ENCODE results near the gene TMEM190. TPM values are rescaled to one million over a fixed set of nuclear protein-coding genes. Genes with fewer than 3 reads are reported as not detected.

The TMEM190 gene
- total and polyA plus RNA-seq, 7 experiments from 2014 or later = not detected

DNA sequence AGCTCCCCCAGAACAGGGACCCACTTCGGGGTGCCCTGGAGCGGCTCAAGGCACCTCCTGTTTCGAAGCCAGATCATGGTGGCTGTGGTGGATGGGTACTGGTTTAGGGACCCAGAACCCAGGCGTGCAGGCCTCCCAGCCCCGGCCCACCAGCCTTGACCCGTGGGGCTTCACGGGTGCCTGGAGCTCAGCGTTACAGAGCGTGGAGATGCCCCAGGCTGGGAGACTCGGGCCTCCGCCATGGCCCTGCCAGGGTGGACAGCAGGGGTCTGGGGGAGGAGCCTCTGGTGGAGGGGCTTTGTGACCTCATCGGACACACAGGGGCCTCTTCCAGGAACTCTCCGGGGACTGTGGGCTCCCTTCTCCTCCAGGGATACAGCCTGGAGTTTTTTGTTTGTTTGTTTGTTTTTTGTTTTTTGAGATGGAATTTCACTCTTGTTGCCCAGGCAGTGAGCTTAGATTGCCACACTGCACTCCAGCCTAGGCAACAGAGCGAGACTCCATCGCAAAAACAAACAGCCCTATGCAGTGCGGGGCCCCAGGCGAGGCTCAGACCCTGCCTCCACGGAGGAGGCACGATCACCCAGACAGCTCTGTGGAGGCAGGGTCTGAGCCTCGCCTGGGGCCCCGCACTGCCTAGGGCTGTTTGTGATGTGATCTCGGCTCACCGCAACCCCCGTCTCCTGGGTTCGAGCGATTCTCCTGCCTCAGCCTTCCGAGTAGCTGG lies 13.5 kb upstream of the TMEM190 start, which contains the start of gene GARIN5B:
TSS of gene GARIN5B (minus strand) at position 271 of the 727 bp plus-strand sequence. CDS start at position 77, 194 bp downstream.
- no peaks in the 10 kb centered on the region for H3K9me3 Mint-ChIP-seq

DNA sequence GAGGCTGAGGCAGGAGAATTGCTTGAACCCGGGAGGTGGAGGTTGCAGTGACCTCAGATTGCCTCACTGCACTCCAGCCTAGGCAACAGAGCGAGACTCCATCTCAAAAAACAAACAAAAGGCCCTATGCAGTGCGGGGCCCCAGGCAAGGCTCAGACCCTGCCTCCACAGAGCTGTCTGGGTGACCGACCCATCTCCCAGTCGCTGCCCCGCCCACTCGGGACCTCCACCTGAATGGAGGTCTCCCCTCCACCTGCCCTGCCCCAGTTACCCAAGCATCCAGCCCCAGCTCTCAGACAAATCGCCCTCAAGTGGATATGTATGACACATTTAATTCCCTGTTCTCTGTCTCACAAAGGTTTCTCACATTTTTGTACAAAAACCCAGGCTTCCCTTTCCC lies 11.4 kb upstream of the TMEM190 start:
- Mint-ChIP-seq H3K4me3 (no peak overlapping the region), H3K36me3 (no peaks in the 10 kb centered on the region), H3K9me3 (no peaks in the 10 kb centered on the region), H3K27me3 (peaks cover 4 to 28% (median 9%) of the 10 kb centered on the region in 5 donors), H3K27ac (no peak overlapping the region), H3K4me1 (peaks cover 2 to 6% (median 4%) of the 10 kb centered on the region in 7 donors)
- CTCF ChIA-PET = no interaction called here
- DNase-seq (no peak), ATAC-seq (no peak)
- Histone ChIP-seq H3K4me1 (ENCODE audit: control insufficient read depth in 2 of 2, insufficient read depth in 2 of 2, low read length in 2 of 2) (no peaks in the 10 kb centered on the region), H3K27me3 (ENCODE audit: control insufficient read depth in 2 of 2, insufficient read depth in 2 of 2, low read length in 2 of 2) (peaks cover 3 to 5% of the 10 kb centered on the region in 2 donors), H3K27ac (ENCODE audit: low read depth, low read length) (no peak overlapping the region), H3K36me3 (ENCODE audit: control insufficient read depth in 2 of 3, insufficient read depth in 3 of 3, low read length in 3 of 3) (no peaks in the 10 kb centered on the region), H3K4me3 (ENCODE audit: low read length) (no peak overlapping the region), H3K9me3 (ENCODE audit: control insufficient read depth in 2 of 3, low read length in 3 of 3) (no peaks in the 10 kb centered on the region)
- intact Hi-C loops (cut with micrococcal nuclease) = no loop called here
- POLR2A ChIA-PET = interaction anchor here (0.6 kb wide), 1 partner anchor 327 kb away, joined by 3 read pairs; no protein-coding TSS in a partner anchor

More for the DNA sequence above, 13.5 kb upstream of the TMEM190 start, which contains the start of gene GARIN5B:
- peaks cover 0 to 14% (median 4%) of the 10 kb centered on the region in 5 donors for H3K27me3 Mint-ChIP-seq
- ChIA-PET CTCF (no interaction called here), POLR2A (no interaction called here)
- Histone ChIP-seq H3K4me3 (ENCODE audit: low read length) (no peak within 1 kb of the TSS), H3K9me3 (ENCODE audit: control insufficient read depth in 2 of 3, low read length in 3 of 3) (no peaks in the 10 kb centered on the region), H3K27ac (ENCODE audit: low read depth, low read length) (no peak within 1 kb of the TSS), H3K36me3 (ENCODE audit: control insufficient read depth in 2 of 3, insufficient read depth in 3 of 3, low read length in 3 of 3) (no peaks in the 10 kb centered on the region), H3K4me1 (ENCODE audit: control insufficient read depth in 2 of 2, insufficient read depth in 2 of 2, low read length in 2 of 2) (no peaks in the 10 kb centered on the region), H3K27me3 (ENCODE audit: control insufficient read depth in 2 of 2, insufficient read depth in 2 of 2, low read length in 2 of 2) (no peaks in the 10 kb centered on the region)
- H3K4me1 Mint-ChIP-seq = peaks cover 0 to 2% (median 0%) of the 10 kb centered on the region in 7 donors
- H3K4me3 Mint-ChIP-seq = no peak within 1 kb of the TSS
- intact Hi-C loops (cut with micrococcal nuclease) = no loop called here
- DNase-seq (no peak), ATAC-seq (no peak)
- H3K36me3 Mint-ChIP-seq = no peaks in the 10 kb centered on the region
- no peak within 1 kb of the TSS for H3K27ac Mint-ChIP-seq

DNA sequence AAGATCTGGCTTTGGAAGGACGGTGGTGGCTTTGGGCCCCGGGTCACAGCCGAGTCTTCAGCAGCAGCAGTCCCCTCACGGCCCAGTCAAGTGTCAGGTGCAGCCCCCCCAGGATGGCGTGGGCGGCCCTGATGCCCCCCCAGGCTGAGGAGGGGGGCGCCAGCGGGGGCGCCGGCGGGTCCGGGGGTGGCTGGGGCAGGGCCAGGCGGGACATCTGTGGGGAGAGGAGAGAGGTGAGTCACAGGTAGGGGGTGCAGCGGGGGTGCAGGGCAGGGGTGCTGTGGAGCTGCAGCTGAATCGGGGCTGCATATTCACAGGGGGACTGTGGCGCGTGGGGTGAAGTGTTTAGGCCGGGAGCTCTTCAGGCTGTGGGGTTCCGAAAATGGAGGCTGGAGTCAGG lies 10.7 kb upstream of the TMEM190 start:
- CTCF ChIA-PET = no interaction called here
- H3K36me3 Mint-ChIP-seq = peaks cover 0 to 4% (median 4%) of the 10 kb centered on the region in 5 donors
- DNase-seq = no peak

GRCh38 chr19:55366790-55367189 lies 9.8 kb upstream of the TMEM190 start:
- no peak overlapping the region for H3K27ac ChIP-seq (ENCODE audit: low read depth, low read length)
- no peaks in the 10 kb centered on the region for H3K9me3 ChIP-seq (ENCODE audit: control insufficient read depth in 2 of 3, low read length in 3 of 3)
- POLR2A ChIA-PET = no interaction called here
- H3K4me1 ChIP-seq (ENCODE audit: control insufficient read depth in 2 of 2, insufficient read depth in 2 of 2, low read length in 2 of 2) = no peaks in the 10 kb centered on the region
- no peaks in the 10 kb centered on the region for H3K36me3 ChIP-seq (ENCODE audit: control insufficient read depth in 2 of 3, insufficient read depth in 3 of 3, low read length in 3 of 3)
- CTCF ChIA-PET = no interaction called here
- Mint-ChIP-seq H3K27me3 (peaks cover 16 to 42% (median 22%) of the 10 kb centered on the region in 5 donors), H3K9me3 (peaks cover 0 to 5% (median 0%) of the 10 kb centered on the region in 11 donors), H3K4me1 (peaks cover 2 to 12% (median 7%) of the 10 kb centered on the region in 7 donors), H3K36me3 (peaks cover 0 to 6% (median 4%) of the 10 kb centered on the region in 5 donors), H3K4me3 (peak overlapping the region in 1 of 10 donors; percentile 58), H3K27ac (no peak overlapping the region)
- intact Hi-C loops (cut with micrococcal nuclease) = no loop called here
- no peak overlapping the region for H3K4me3 ChIP-seq (ENCODE audit: low read length)
- peaks cover 3 to 9% of the 10 kb centered on the region in 2 donors for H3K27me3 ChIP-seq (ENCODE audit: control insufficient read depth in 2 of 2, insufficient read depth in 2 of 2, low read length in 2 of 2)
- ATAC-seq (no peak), DNase-seq (no peak)

More for the DNA sequence above, 10.7 kb upstream of the TMEM190 start:
- intact Hi-C loops (cut with micrococcal nuclease) = no loop called here
- POLR2A ChIA-PET = no interaction called here
- no peak overlapping the region for H3K27ac Mint-ChIP-seq
- Histone ChIP-seq H3K27ac (ENCODE audit: low read depth, low read length) (no peak overlapping the region), H3K4me1 (ENCODE audit: control insufficient read depth in 2 of 2, insufficient read depth in 2 of 2, low read length in 2 of 2) (no peaks in the 10 kb centered on the region), H3K27me3 (ENCODE audit: control insufficient read depth in 2 of 2, insufficient read depth in 2 of 2, low read length in 2 of 2) (peaks cover 3 to 8% of the 10 kb centered on the region in 2 donors), H3K9me3 (ENCODE audit: control insufficient read depth in 2 of 3, low read length in 3 of 3) (no peaks in the 10 kb centered on the region), H3K4me3 (ENCODE audit: low read length) (no peak overlapping the region), H3K36me3 (ENCODE audit: control insufficient read depth in 2 of 3, insufficient read depth in 3 of 3, low read length in 3 of 3) (no peaks in the 10 kb centered on the region)
- peaks cover 2 to 11% (median 7%) of the 10 kb centered on the region in 7 donors for H3K4me1 Mint-ChIP-seq
- H3K27me3 Mint-ChIP-seq = peaks cover 9 to 34% (median 15%) of the 10 kb centered on the region in 5 donors
- no peak overlapping the region for H3K4me3 Mint-ChIP-seq
- ATAC-seq = no peak
- peaks cover 0 to 3% (median 0%) of the 10 kb centered on the region in 11 donors for H3K9me3 Mint-ChIP-seq

DNA sequence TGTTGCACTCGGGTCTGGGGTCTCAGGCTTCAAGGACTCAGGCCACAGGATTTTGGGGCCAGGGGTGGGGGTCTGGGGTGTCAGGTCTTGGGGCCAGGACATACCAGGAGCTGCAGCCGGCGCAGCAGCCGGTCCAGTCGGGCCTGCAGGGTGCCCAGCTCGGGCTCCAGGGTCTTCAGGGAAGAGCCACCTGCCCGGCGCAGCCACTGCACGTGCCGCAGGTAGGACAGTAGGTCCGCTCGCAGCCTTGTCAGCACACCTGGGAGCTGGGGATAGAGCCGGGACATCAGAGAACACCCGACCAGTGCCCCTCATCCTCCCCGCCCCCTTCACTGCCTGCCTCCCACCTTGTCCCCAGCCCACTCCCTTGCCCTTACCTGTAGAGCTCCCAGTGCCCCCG lies 8.5 kb upstream of the TMEM190 start:
- POLR2A ChIA-PET = interaction anchor here (1.5 kb wide), 1 partner anchor 20 kb away, joined by 4 read pairs; no protein-coding TSS in a partner anchor
- peak overlapping the region in 2 of 10 donors; percentile 5 to 58 for H3K4me3 Mint-ChIP-seq

DNA sequence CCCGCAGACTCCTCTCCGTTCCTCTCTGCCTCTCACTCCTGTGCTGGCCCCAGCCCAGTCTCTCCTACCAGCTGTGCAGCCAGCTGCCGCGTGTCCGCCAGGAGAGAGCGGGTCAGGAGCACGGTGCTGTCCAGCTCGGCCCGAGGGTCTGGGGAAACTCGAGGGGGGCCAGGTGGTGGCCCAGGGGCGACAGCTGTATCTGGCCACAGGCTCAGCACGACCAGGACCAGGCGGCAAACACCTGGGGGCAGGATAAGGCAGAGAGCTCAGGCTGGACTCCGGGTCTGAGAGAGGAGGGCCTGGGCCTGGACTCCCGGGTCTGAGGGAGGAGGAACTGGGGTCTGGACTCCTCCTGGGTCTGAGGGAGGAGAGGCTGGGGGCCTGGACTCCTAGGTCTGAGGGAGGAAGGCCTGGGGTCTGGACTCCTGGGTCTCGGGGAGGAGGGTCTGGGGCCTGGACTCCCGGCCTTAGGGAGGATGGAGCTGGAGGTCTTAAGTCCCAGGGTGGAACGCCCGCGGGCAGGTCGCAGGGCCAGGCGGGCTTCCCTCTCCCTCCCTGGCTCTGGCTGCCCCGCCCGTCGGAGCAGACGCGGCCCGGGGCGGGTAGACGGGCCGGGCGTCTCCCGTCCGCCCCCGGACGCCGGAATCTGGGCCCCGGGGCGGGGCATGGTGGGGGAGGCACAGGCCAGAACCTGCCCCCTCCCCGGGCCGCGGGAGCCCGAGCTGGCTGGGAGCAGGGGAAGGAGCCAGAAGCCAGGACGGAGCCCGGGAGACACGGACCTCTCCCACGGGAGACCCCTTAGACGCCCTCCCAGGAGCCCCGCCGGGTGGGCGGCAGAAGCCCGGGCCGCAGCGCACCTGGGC lies 7.7 kb upstream of the TMEM190 start:
- intact Hi-C loops (cut with micrococcal nuclease) = no loop called here
- Histone ChIP-seq H3K9me3 (ENCODE audit: control insufficient read depth in 2 of 3, low read length in 3 of 3) (no peaks in the 10 kb centered on the region), H3K4me3 (ENCODE audit: low read length) (no peak overlapping the region), H3K27me3 (ENCODE audit: control insufficient read depth in 2 of 2, insufficient read depth in 2 of 2, low read length in 2 of 2) (peaks cover 3 to 23% of the 10 kb centered on the region in 2 donors), H3K27ac (ENCODE audit: low read depth, low read length) (no peak overlapping the region), H3K4me1 (ENCODE audit: control insufficient read depth in 2 of 2, insufficient read depth in 2 of 2, low read length in 2 of 2) (no peaks in the 10 kb centered on the region), H3K36me3 (ENCODE audit: control insufficient read depth in 2 of 3, insufficient read depth in 3 of 3, low read length in 3 of 3) (no peaks in the 10 kb centered on the region)
- Mint-ChIP-seq H3K4me1 (peaks cover 6 to 17% (median 12%) of the 10 kb centered on the region in 7 donors), H3K27ac (no peak overlapping the region), H3K36me3 (peaks cover 0 to 6% (median 4%) of the 10 kb centered on the region in 5 donors), H3K9me3 (peaks cover 0 to 5% (median 0%) of the 10 kb centered on the region in 11 donors), H3K27me3 (peaks cover 27 to 54% (median 32%) of the 10 kb centered on the region in 5 donors), H3K4me3 (peak overlapping the region in 3 of 10 donors; percentile 33 to 58 (median 41))
- DNase-seq (peak in 1 of 9 donors; percentile 63), ATAC-seq (peak; percentile 34)
- CTCF ChIA-PET = interaction anchor here (1.4 kb wide), 1 partner anchor 16 kb away, joined by 4 read pairs; the partner anchor contains the start of gene TMEM238
- POLR2A ChIA-PET = interaction anchor here (1.0 to 1.5 kb wide), 2 partner anchors 19 to 30 kb away, joined by 4 read pairs; no protein-coding TSS in a partner anchor

More for the DNA sequence above, 8.5 kb upstream of the TMEM190 start:
- ATAC-seq (no peak), DNase-seq (no peak)
- H3K36me3 Mint-ChIP-seq = peaks cover 0 to 6% (median 4%) of the 10 kb centered on the region in 5 donors
- Histone ChIP-seq H3K9me3 (ENCODE audit: control insufficient read depth in 2 of 3, low read length in 3 of 3) (no peaks in the 10 kb centered on the region), H3K27me3 (ENCODE audit: control insufficient read depth in 2 of 2, insufficient read depth in 2 of 2, low read length in 2 of 2) (peaks cover 3 to 18% of the 10 kb centered on the region in 2 donors), H3K4me3 (ENCODE audit: low read length) (no peak overlapping the region), H3K4me1 (ENCODE audit: control insufficient read depth in 2 of 2, insufficient read depth in 2 of 2, low read length in 2 of 2) (no peaks in the 10 kb centered on the region), H3K36me3 (ENCODE audit: control insufficient read depth in 2 of 3, insufficient read depth in 3 of 3, low read length in 3 of 3) (no peaks in the 10 kb centered on the region), H3K27ac (ENCODE audit: low read depth, low read length) (no peak overlapping the region)
- H3K9me3 Mint-ChIP-seq = peaks cover 0 to 5% (median 0%) of the 10 kb centered on the region in 11 donors
- intact Hi-C loops (cut with micrococcal nuclease) = no loop called here
- CTCF ChIA-PET = interaction anchor here (1.4 kb wide), 1 partner anchor 16 kb away, joined by 4 read pairs; the partner anchor contains the start of gene TMEM238
- peaks cover 22 to 48% (median 27%) of the 10 kb centered on the region in 5 donors for H3K27me3 Mint-ChIP-seq
- peaks cover 2 to 17% (median 8%) of the 10 kb centered on the region in 7 donors for H3K4me1 Mint-ChIP-seq
- H3K27ac Mint-ChIP-seq = no peak overlapping the region

Data from naive thymus-derived CD4-positive, alpha-beta T cell (primary cell).